Left ventricle myocardium superior (tissue), 1 donor: Measurements from ENCODE around the gene HECTD2. TPM values are rescaled to one million over a fixed set of nuclear protein-coding genes. Genes with fewer than 3 reads are reported as not detected.
"Not testable (repeated sequence)": the region's sequence is repeated elsewhere in the genome, so short reads cannot be mapped to it uniquely, and the experiment has no call there.

Source experiments
- ATAC-seq: fragments of 200-7000 bp; cut with Tn5 transposase; one replicate; pipeline ENCODE4 v1.9.1; 2020; ENCODE audit warnings: mild to moderate bottlenecking, moderate library complexity
- DNase-seq: peaks from one replicate; pipeline ENCODE4 v3.0.0-alpha.2; 2020
- intact Hi-C: fragments of 100-400 bp; cut with micrococcal nuclease; formaldehyde crosslinking; loops from one replicate; pipeline ENCODE4 v1.11.0; 2022
- total RNA-seq: library from RNA; stranded (reverse); fragmentation: NEBNext Ultra II Directional; extraction: Animal tissue kit (Norgen Biotek cat#: 25700); gene quantifications from one replicate; pipeline ENCODE4 v1.2.1, GENCODE V29; 2021
- donor health status: DM: no; HTN: yes; CAD: no; lungs with severe emphysema.

The HECTD2 gene
- total RNA-seq, 1 donor from 2014 or later = 3.0 TPM

GRCh38 chr10:91556691-91557566, 146.8 kb downstream of the HECTD2 start:
- no peak for DNase-seq
- no peak for ATAC-seq
- intact Hi-C loops = no loop called here

GRCh38 chr10:91557651-91558111, 147.5 kb downstream of the HECTD2 start:
- ATAC-seq = no peak
- no peak for DNase-seq
- intact Hi-C loops = no loop called here

GRCh38 chr10:91558473-91558872, 148.3 kb downstream of the HECTD2 start:
- DNase-seq (no peak), ATAC-seq (no peak)
- intact Hi-C loops = no loop called here

DNA sequence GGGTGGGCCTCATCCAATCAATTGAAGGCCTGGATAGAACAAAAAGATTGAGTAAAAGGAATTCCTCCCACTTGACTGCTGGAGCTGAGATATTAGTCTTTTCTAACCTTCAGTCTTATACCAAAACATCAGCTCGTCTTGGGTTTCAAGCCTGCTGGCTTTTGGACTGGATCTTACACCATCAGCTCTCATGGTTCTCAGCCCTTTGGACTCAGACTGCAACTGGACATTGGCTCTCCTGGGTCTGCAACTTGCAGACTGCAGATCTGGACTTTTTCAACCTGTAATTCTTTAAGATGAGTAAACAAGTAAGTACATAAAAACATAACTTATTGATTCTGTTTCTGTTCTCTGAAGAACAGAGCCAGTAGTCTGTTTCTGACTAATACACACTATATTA, 149.0 kb downstream of the HECTD2 start:
- intact Hi-C loops = no loop called here
- ATAC-seq = no peak

DNA sequence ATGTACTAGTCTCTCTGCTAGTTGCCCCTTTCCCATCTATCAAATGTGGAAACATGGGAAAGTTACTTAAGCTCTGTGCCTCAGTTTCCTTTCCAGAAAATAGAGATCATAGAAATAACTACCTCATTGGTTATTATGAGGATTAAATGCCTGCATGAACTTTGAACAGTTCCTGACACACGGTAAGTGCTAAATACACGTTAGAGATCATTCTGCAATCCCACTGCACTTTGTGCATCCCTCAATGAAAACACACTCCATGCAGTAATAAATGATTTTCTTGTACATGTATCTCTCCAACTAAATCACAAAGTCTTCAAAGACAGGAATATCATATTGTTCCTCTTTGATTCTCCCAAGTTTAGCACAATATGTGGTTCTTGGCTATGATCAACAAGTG, 149.6 kb downstream of the HECTD2 start:
- intact Hi-C loops = loop anchor here (5.0 kb wide), 1 partner anchor 68 kb away; no protein-coding TSS in a partner anchor
- no peak for DNase-seq
- no peak for ATAC-seq

More for the DNA sequence above, 149.0 kb downstream of the HECTD2 start:
- DNase-seq = no peak

- not testable (repeated sequence) for ATAC-seq, DNase-seq
- intact Hi-C loops = loop anchor here (5.0 kb wide), 1 partner anchor 66 kb away; no protein-coding TSS in a partner anchor
Observed at GRCh38 chr10:91560827-91561226, 150.7 kb downstream of the HECTD2 start.

- DNase-seq (no peak), ATAC-seq (peak; percentile 48)
- intact Hi-C loops = loop anchor here (5.0 kb wide), 1 partner anchor 64 kb away; no protein-coding TSS in a partner anchor
Observed at GRCh38 chr10:91562839-91563581, 152.9 kb downstream of the HECTD2 start.

DNA sequence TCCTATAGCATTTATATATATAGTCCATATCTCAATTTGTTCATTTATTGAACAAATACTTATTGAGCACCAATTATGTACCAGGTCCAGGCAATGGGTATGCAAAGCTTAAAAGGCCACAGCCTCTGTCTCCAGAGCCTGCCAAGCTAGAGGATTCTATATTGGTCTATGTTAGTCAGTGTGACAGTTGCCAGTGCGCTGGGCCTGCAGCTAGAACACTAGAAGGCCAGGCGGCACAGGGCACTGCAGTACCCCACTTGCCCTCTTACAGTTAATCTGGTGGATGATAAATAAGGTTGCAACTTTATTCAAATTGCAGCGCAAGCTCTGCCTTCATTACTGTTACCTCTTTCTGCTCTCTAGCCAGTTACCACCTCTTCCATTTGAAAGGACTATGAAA, 153.9 kb downstream of the HECTD2 start:
- ATAC-seq (peak; percentile 93), DNase-seq (peak; percentile 59)
- intact Hi-C loops = loop anchor here (5.0 kb wide), 1 partner anchor 63 kb away; no protein-coding TSS in a partner anchor

Other genes starting within 250 kb of the HECTD2 start
- gene PCGF5, start 189.7 kb upstream of the HECTD2 start, total RNA-seq = 71.4 TPM
- gene PPP1R3C, start 222.7 kb downstream of the HECTD2 start, total RNA-seq = 180 TPM